ENCODE results near the gene SF3B4. TPM values are rescaled to one million over a fixed set of nuclear protein-coding genes. Genes with fewer than 3 reads are reported as not detected.
A peak's percentile ranks its signal among the peaks of the same experiment; 100 is the strongest.

Gene SF3B4
- polyA plus RNA-seq, 1 experiment = 47.6 TPM

DNA sequence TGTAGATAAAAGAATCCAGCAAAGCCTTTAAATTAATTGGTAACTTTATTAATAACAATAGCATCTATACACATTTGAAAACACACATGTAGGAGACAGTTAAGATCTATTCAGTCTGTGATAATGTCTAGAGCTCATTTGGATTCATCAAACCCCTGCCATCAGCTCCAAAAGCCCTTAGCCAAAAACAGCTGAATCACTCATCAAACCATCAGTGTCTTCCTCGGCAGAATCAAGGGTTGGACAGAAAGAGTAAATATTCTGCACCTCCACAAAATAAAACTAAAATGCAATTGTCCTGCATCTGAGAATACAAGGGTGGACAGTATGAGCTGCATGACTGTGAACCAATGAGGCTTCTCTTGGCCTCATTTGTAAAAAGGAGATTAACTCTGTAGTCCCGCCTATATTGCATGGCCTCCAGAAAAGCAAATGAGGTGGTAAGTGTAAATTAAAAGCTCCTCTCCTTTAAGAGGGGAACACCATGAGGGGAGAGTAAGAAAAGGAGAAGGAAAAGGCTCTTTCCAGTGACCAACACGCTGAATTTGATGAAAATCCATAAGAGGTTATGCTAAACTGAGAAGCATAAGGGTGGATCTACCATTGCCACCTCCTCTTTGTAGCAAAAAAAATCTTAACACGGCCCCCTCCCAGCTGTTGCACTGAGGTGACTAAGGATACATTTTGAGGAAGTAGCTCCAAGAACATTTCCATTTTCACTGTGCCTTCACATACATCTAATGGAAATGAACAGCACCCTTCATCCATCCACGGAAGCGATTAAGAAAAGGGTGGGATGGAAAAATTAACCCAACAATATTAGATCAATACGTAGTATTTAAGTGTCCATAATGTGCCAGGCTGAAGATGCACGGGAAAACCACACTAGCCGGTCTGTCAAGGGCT, 42.9 kb downstream of the SF3B4 start:
- Histone ChIP-seq H3K27me3 (ENCODE audit: control insufficient read depth, insufficient read depth, low read length) (no peaks in the 10 kb centered on the region), H3K27ac (ENCODE audit: low read depth, low read length) (peak overlapping the region; percentile 99), H3K9me3 (ENCODE audit: control insufficient read depth, insufficient read depth, low read length) (no peaks in the 10 kb centered on the region; the same call in 1 of the 2 replicates), H3K4me3 (ENCODE audit: low read depth, low read length) (peak overlapping the region; percentile 77)
- CTCF ChIA-PET = interaction anchor here (1.2 kb wide), 1 partner anchor 35 kb away, joined by 3 read pairs; no protein-coding TSS in a partner anchor
- no peak for TF ChIP-seq CTCF (IDR thresholded peaks at IDR 0.05; ENCODE audit: low read depth, low read length)
- POLR2A ChIA-PET = interaction anchor here (1.0 to 4.4 kb wide), 3 partner anchors 35 to 279 kb away, joined by 3 to 38 read pairs (median 25); no protein-coding TSS in a partner anchor
- DNase-seq (ENCODE audit: low read depth, low spot score) = no peak

- no peak overlapping the region for H3K4me3 ChIP-seq (ENCODE audit: low read depth, low read length)
- DNase-seq (ENCODE audit: low read depth, low spot score) = no peak
- ChIA-PET CTCF (no interaction called here), POLR2A (no interaction called here)
- no peaks in the 10 kb centered on the region for H3K27me3 ChIP-seq (ENCODE audit: control insufficient read depth, insufficient read depth, low read length)
- TF ChIP-seq CTCF (IDR thresholded peaks at IDR 0.05; ENCODE audit: low read depth, low read length) = no peak
- no peaks in the 10 kb centered on the region; the same call in 1 of the 2 replicates for H3K9me3 ChIP-seq (ENCODE audit: control insufficient read depth, insufficient read depth, low read length)
- H3K27ac ChIP-seq (ENCODE audit: low read depth, low read length) = no peak overlapping the region
These were observed 43.9 kb downstream of the SF3B4 start for GRCh38 chr1:149883598-149884247.

- Histone ChIP-seq H3K27me3 (ENCODE audit: control insufficient read depth, insufficient read depth, low read length) (no peaks in the 10 kb centered on the region), H3K4me3 (ENCODE audit: low read depth, low read length) (no peak overlapping the region), H3K9me3 (ENCODE audit: control insufficient read depth, insufficient read depth, low read length) (no peaks in the 10 kb centered on the region), H3K27ac (ENCODE audit: low read depth, low read length) (no peak overlapping the region)
- ChIA-PET CTCF (no interaction called here), POLR2A (no interaction called here)
- TF ChIP-seq CTCF (IDR thresholded peaks at IDR 0.05; ENCODE audit: low read depth, low read length) = no peak
- DNase-seq (ENCODE audit: low read depth, low spot score) = no peak
These were observed 45.7 kb downstream of the SF3B4 start for GRCh38 chr1:149881876-149882275.

- DNase-seq (ENCODE audit: low read depth, low spot score) = no peak
- Histone ChIP-seq H3K9me3 (ENCODE audit: control insufficient read depth, insufficient read depth, low read length) (no peaks in the 10 kb centered on the region), H3K27ac (ENCODE audit: low read depth, low read length) (no peak overlapping the region), H3K27me3 (ENCODE audit: control insufficient read depth, insufficient read depth, low read length) (no peaks in the 10 kb centered on the region), H3K4me3 (ENCODE audit: low read depth, low read length) (no peak overlapping the region)
- ChIA-PET POLR2A (no interaction called here), CTCF (no interaction called here)
- no peak for TF ChIP-seq CTCF (IDR thresholded peaks at IDR 0.05; ENCODE audit: low read depth, low read length)
These were observed 48.0 kb downstream of the SF3B4 start for GRCh38 chr1:149879556-149879955.

Data from AG04450 (cell line).